Measurements from ENCODE around the gene BCL7B. TPM values are rescaled to one million over a fixed set of nuclear protein-coding genes. Genes with fewer than 3 reads are reported as not detected.

BCL7B gene
- total and polyA plus RNA-seq, 2 of the 13 experiments (the other 11 are each of a cell fraction or from before 2014, with no cell fraction given) = 24.3 to 38.2 TPM

- TF ChIP-seq HNRNPL (IDR thresholded peaks at IDR 0.05; ENCODE audit: low read depth, low read length) = no peak
- no peak for TF ChIP-seq STAG1 (CRISPR knock-in tag; IDR thresholded peaks at IDR 0.05)
- TF ChIP-seq SRSF1 (optimal IDR thresholded peaks at IDR 0.05; ENCODE audit: low read depth, low read length) = peak; percentile 65
- TF ChIP-seq CENPT (CRISPR knock-in tag; IDR thresholded peaks at IDR 0.05; ENCODE audit: low read depth) = peak; percentile 97
- TF ChIP-seq THYN1 (CRISPR knock-in tag; IDR thresholded peaks at IDR 0.05; ENCODE audit: borderline replicate concordance, low read depth) = no peak
- TF ChIP-seq NR2C2 (CRISPR knock-in tag; IDR thresholded peaks at IDR 0.05; ENCODE audit: borderline replicate concordance) = peak; percentile 92
- no peak for TF ChIP-seq NFATC3 (CRISPR knock-in tag; IDR thresholded peaks at IDR 0.05)
- no peak for TF ChIP-seq ZBTB40 (IDR thresholded peaks at IDR 0.05)
- TF ChIP-seq ZBTB40 (CRISPR knock-in tag; IDR thresholded peaks at IDR 0.05) = peak; percentile 94; the same call in 1 of the 2 replicates
- no peak for TF ChIP-seq ZUFSP (CRISPR knock-in tag; IDR thresholded peaks at IDR 0.05; ENCODE audit: borderline replicate concordance)
- no peak for TF ChIP-seq ATF1 (CRISPR knock-in tag; IDR thresholded peaks at IDR 0.05)
- TF ChIP-seq, protein P1, sequence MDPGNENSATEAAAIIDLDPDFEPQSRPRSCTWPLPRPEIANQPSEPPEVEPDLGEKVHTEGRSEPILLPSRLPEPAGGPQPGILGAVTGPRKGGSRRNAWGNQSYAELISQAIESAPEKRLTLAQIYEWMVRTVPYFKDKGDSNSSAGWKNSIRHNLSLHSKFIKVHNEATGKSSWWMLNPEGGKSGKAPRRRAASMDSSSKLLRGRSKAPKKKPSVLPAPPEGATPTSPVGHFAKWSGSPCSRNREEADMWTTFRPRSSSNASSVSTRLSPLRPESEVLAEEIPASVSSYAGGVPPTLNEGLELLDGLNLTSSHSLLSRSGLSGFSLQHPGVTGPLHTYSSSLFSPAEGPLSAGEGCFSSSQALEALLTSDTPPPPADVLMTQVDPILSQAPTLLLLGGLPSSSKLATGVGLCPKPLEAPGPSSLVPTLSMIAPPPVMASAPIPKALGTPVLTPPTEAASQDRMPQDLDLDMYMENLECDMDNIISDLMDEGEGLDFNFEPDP (CRISPR knock-in tag; conservative IDR thresholded peaks at IDR 0.05) = peak; percentile 100
- peak; percentile 92 for TF ChIP-seq BCL3 (CRISPR knock-in tag; IDR thresholded peaks at IDR 0.05)
- 0 out of 2 replicates have a peak, but pooled peaks have one; percentile 45 for TF ChIP-seq NFIB (CRISPR knock-in tag; IDR thresholded peaks at IDR 0.05; ENCODE audit: borderline replicate concordance)
- peak; percentile 91; the same call in 1 of the 2 replicates for TF ChIP-seq ZNF670 (CRISPR knock-in tag; IDR thresholded peaks at IDR 0.05; ENCODE audit: borderline replicate concordance)
Observed at GRCh38 chr7:73557397-73558257, at the start of gene BCL7B (continued).
